HCT116 (cell line): ENCODE measurements around the gene GPR17. TPM values are rescaled to one million over a fixed set of nuclear protein-coding genes. Genes with fewer than 3 reads are reported as not detected.

ENCODE experiments used
- ATAC-seq: fragments of 200-7000 bp; cut with Tn5 transposase; 2 replicates; pipeline ENCODE4 v1.9.1; 2020; ENCODE audit warnings: mild to moderate bottlenecking, moderate library complexity
- BruUV-seq: library from RNA; stranded (reverse); fragments of 400-500 nt; replicated peaks from 2 replicates; lab custom pipeline; 2021; lab: Mats Ljungman, UMichigan
- CTCF ChIA-PET: fragments of 300-600 bp; sonication (Branson Sonifier 250); formaldehyde crosslinking; loops from one replicate; lab custom pipeline; 2021; ENCODE audit warnings: antibody characterized with exemption; lab: Charles Lee
- POLR2A ChIA-PET: fragments of 300-600, 350-600 bp; sonication (Branson Sonifier 250); formaldehyde crosslinking; loops from one replicate; lab custom pipeline; 2021; ENCODE audit warnings: antibody characterized with exemption; lab: Charles Lee
- RAD21 ChIA-PET, 2 experiments: fragments of 300-600 bp; sonication (Branson Sonifier 250); formaldehyde crosslinking; loops; one replicate each; lab custom pipeline; 2023; ENCODE audit warnings: low total read pairs in 2 of 2; ENCODE audit not compliant: uncharacterized antibody in 2 of 2, unreplicated experiment in 2 of 2, low non-redundant PET in 1 of 2; lab: Charles Lee
- DNase-seq: peaks from one replicate; pipeline ENCODE4 v3.0.0-alpha.2; 2010; ENCODE audit warnings: low read depth, low spot score
- H2AFZ ChIP-seq: fragments of 200-600 bp; shearing (Covaris generic), sonication (generic); 2 replicates; pipeline ENCODE4 v1.6.1; 2017; ENCODE audit warnings: low read depth, mixed run types, mixed read lengths, antibody characterized with exemption, low read length; ENCODE audit not compliant: poor library complexity, severe bottlenecking
- H3K27ac ChIP-seq: 2 replicates; pipeline ENCODE4 v1.5.1; 2012; ENCODE audit warnings: low read depth, low read length
- H3K27me3 ChIP-seq: fragments of 200-600 bp; sonication (generic); 2 replicates; pipeline ENCODE4 v1.6.1; 2016; ENCODE audit warnings: mixed run types, low read length, mixed read lengths; ENCODE audit not compliant: insufficient read depth
- H3K36me3 ChIP-seq, 2 experiments: fragments of 200-500 bp in 1 of 2; fragments of 200-600 bp in 1 of 2; sonication (Bioruptor generic) in 1 of 2; sonication (generic) in 1 of 2; 2 replicates each; pipeline versions ENCODE4 v1.5.1 to v1.6.1; 2014 to 2016; ENCODE audit warnings: low read length in 2 of 2, inconsistent platforms in 1 of 2, mixed read lengths in 1 of 2, mixed run types in 1 of 2; ENCODE audit not compliant: insufficient read depth in 2 of 2, control insufficient read depth in 1 of 2
- H3K4me1 ChIP-seq, 2 experiments: fragments of 200-600 bp in 1 of 2; sonication (generic) in 1 of 2; 2 replicates each; pipeline versions ENCODE4 v1.5.1 to v1.6.1; 2012 to 2017; ENCODE audit warnings: low read length in 2 of 2, inconsistent platforms in 1 of 2, mild to moderate bottlenecking in 1 of 2, mixed read lengths in 1 of 2, mixed run types in 1 of 2, moderate library complexity in 1 of 2; ENCODE audit not compliant: insufficient read depth in 2 of 2, control insufficient read depth in 1 of 2
- H3K4me2 ChIP-seq: fragments of 200-600 bp; sonication (generic); 2 replicates; pipeline ENCODE4 v1.6.1; 2017; ENCODE audit warnings: mixed run types, low read length, mixed read lengths
- H3K4me3 ChIP-seq, 2 experiments: fragments of 200-600 bp in 1 of 2; sonication (generic) in 1 of 2; replicated peaks in 1 of 2; 2 replicates each; pipeline ENCODE4 v1.5.1; 2011 to 2016; ENCODE audit warnings: low read length in 2 of 2, control low read depth in 1 of 2, low read depth in 1 of 2, mild to moderate bottlenecking in 1 of 2, mixed read lengths in 1 of 2, mixed run types in 1 of 2
- H3K79me2 ChIP-seq: fragments of 200-600 bp; sonication (generic); 2 replicates; pipeline ENCODE4 v1.6.1; 2017; ENCODE audit warnings: mild to moderate bottlenecking, mixed run types, low read length, moderate library complexity, mixed read lengths; ENCODE audit not compliant: insufficient read depth
- H3K9ac ChIP-seq: fragments of 200-600 bp; sonication (generic); 2 replicates; pipeline ENCODE4 v1.6.1; 2016; ENCODE audit warnings: low read length, mixed read lengths
- H3K9me2 ChIP-seq: fragments of 200-600 bp; sonication (generic), shearing (Covaris generic); 2 replicates; pipeline ENCODE4 v1.6.1; 2017; ENCODE audit warnings: mixed run types, mild to moderate bottlenecking, moderate library complexity; ENCODE audit not compliant: insufficient read depth
- H3K9me3 ChIP-seq, 2 experiments: fragments of 200-500 bp in 1 of 2; fragments of 200-600 bp in 1 of 2; sonication (Bioruptor generic) in 1 of 2; sonication (generic) in 1 of 2; 2 replicates each; pipeline ENCODE4 v1.6.1; 2014 to 2017; ENCODE audit warnings: low read length in 2 of 2, mixed read lengths in 2 of 2, inconsistent platforms in 1 of 2, low read depth in 1 of 2, mild to moderate bottlenecking in 1 of 2, mixed run types in 1 of 2, moderate library complexity in 1 of 2; ENCODE audit not compliant: control insufficient read depth in 1 of 2, insufficient read depth in 1 of 2
- H4K20me1 ChIP-seq: fragments of 200-600 bp; sonication (generic), shearing (Covaris generic); 2 replicates; pipeline ENCODE4 v1.6.1; 2017; ENCODE audit warnings: mixed run types, mild to moderate bottlenecking, moderate library complexity; ENCODE audit not compliant: insufficient read depth
- CBX3 ChIP-seq: IDR thresholded peaks from 2 replicates; pipeline ENCODE4 v1.6.1; 2012; ENCODE audit warnings: low read depth
- ELF1 ChIP-seq: IDR thresholded peaks from 2 replicates; pipeline ENCODE4 v1.6.1; 2012; ENCODE audit warnings: low read depth, borderline replicate concordance
- JUND ChIP-seq: IDR thresholded peaks from 2 replicates; pipeline ENCODE4 v1.6.1; 2012
- POLR2AphosphoS5 ChIP-seq: IDR thresholded peaks from 2 replicates; pipeline ENCODE4 v1.6.1; 2011; ENCODE audit warnings: mild to moderate bottlenecking, low read depth, low read length, moderate library complexity
- SIN3A ChIP-seq: IDR thresholded peaks from 2 replicates; pipeline ENCODE4 v1.6.1; 2012; ENCODE audit warnings: low read depth
- SRF ChIP-seq: IDR thresholded peaks from 2 replicates; pipeline ENCODE4 v1.6.1; 2012; ENCODE audit warnings: low read depth
- YY1 ChIP-seq: IDR thresholded peaks from 2 replicates; pipeline ENCODE4 v1.6.1; 2011; ENCODE audit warnings: low read length, low read depth, moderate library complexity, mild to moderate bottlenecking; ENCODE audit not compliant: insufficient replicate concordance; ENCODE audit errors: extremely low read depth
- ZNF274 ChIP-seq: fragments of 200-500 bp; sonication (Bioruptor generic); IDR thresholded peaks from 2 replicates; pipeline ENCODE4 v1.6.1; 2014; ENCODE audit warnings: mild to moderate bottlenecking, low read depth, low read length, inconsistent platforms
- intact Hi-C: fragments of 100-400 bp; cut with micrococcal nuclease; formaldehyde crosslinking; loops from 2 replicates; pipeline ENCODE4 v1.10.0; 2022
- total RNA-seq: library from RNA; stranded (reverse); gene quantifications from one replicate; pipeline ENCODE4 v1.2.1, GENCODE V29; 2021; ENCODE audit not compliant: unreplicated experiment
- TF ChIP-seq, protein P1 (sequence below): IDR thresholded peaks from 2 replicates; pipeline ENCODE4 v1.6.1; 2012
- TF ChIP-seq, protein P2 (sequence below): IDR thresholded peaks from 2 replicates; pipeline ENCODE4 v1.6.1; 2012; ENCODE audit warnings: low read depth
- TF ChIP-seq, protein P3 (sequence below): IDR thresholded peaks from 2 replicates; pipeline ENCODE4 v1.6.1; 2012
- TF ChIP-seq, protein P4 (sequence below): IDR thresholded peaks from 2 replicates; pipeline ENCODE4 v1.6.1; 2011; ENCODE audit warnings: mild to moderate bottlenecking, low read length, moderate library complexity; ENCODE audit not compliant: insufficient replicate concordance; ENCODE audit errors: extremely low read depth

GPR17 gene
- total RNA-seq, 1 experiment from 2014 or later = not detected

DNA sequence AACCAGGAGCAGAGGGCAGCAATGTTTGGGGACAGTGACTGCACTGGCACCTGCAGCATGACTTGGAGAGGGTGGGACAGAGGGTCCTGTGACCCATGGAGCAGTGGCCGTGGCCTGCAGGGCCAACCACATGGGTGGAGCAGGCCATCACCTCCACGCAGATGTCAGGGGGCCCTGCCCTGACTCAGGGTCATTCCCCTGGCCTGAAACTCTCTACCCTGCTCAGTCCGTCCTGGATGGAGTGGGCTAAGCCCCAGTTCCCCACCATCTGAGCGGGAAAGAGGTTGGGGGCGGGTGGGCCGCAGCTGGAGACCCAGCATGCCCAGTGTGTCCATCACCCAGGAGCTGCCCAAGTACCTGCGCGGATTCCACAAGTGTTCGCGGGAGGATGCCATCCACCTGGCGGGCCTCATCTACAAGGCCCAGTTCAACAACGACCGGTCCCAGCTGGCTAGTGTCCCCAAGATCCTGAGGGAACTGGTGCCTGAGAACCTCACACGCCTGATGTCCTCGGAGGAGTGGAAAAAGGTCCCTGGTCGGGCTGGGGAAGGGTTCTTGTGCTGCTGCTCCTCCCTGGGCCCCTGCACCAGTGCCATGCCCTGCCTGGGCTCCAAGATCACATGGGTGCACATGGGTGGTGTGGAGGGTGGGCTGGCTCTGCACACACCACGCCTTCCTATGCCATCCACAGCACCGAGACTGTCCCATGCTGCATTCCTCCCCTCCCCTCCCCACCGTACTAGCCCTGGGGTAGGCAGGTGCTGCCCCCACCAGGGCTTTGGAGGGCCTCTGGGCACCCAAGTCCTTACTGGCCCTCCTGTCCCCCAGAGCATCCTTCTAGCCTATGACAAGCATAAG is 10.3 kb upstream of the GPR17 start:
- no peak for DNase-seq
- no peaks in the 10 kb centered on the region for H3K9me3 ChIP-seq
- no peak overlapping the region for H3K27ac ChIP-seq
- H3K4me2 ChIP-seq = no peak overlapping the region
- no peaks in the 10 kb centered on the region for H3K79me2 ChIP-seq
- peaks cover 8 to 19% of the 10 kb centered on the region in 2 experiments for H3K4me1 ChIP-seq
- H3K9ac ChIP-seq = no peak overlapping the region
- BruUV-seq = no TSS peak
- TF ChIP-seq, protein P1, sequence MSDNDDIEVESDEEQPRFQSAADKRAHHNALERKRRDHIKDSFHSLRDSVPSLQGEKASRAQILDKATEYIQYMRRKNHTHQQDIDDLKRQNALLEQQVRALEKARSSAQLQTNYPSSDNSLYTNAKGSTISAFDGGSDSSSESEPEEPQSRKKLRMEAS = no peak
- TF ChIP-seq YY1 (no peak), CBX3 (no peak), SIN3A (no peak), ELF1 (no peak), POLR2AphosphoS5 (no peak), ZNF274 (no peak), JUND (no peak), SRF (no peak)
- TF ChIP-seq, protein P2, sequence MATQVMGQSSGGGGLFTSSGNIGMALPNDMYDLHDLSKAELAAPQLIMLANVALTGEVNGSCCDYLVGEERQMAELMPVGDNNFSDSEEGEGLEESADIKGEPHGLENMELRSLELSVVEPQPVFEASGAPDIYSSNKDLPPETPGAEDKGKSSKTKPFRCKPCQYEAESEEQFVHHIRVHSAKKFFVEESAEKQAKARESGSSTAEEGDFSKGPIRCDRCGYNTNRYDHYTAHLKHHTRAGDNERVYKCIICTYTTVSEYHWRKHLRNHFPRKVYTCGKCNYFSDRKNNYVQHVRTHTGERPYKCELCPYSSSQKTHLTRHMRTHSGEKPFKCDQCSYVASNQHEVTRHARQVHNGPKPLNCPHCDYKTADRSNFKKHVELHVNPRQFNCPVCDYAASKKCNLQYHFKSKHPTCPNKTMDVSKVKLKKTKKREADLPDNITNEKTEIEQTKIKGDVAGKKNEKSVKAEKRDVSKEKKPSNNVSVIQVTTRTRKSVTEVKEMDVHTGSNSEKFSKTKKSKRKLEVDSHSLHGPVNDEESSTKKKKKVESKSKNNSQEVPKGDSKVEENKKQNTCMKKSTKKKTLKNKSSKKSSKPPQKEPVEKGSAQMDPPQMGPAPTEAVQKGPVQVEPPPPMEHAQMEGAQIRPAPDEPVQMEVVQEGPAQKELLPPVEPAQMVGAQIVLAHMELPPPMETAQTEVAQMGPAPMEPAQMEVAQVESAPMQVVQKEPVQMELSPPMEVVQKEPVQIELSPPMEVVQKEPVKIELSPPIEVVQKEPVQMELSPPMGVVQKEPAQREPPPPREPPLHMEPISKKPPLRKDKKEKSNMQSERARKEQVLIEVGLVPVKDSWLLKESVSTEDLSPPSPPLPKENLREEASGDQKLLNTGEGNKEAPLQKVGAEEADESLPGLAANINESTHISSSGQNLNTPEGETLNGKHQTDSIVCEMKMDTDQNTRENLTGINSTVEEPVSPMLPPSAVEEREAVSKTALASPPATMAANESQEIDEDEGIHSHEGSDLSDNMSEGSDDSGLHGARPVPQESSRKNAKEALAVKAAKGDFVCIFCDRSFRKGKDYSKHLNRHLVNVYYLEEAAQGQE = no peak
- TF ChIP-seq, protein P3, sequence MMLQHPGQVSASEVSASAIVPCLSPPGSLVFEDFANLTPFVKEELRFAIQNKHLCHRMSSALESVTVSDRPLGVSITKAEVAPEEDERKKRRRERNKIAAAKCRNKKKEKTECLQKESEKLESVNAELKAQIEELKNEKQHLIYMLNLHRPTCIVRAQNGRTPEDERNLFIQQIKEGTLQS = no peak
- TF ChIP-seq, protein P4, sequence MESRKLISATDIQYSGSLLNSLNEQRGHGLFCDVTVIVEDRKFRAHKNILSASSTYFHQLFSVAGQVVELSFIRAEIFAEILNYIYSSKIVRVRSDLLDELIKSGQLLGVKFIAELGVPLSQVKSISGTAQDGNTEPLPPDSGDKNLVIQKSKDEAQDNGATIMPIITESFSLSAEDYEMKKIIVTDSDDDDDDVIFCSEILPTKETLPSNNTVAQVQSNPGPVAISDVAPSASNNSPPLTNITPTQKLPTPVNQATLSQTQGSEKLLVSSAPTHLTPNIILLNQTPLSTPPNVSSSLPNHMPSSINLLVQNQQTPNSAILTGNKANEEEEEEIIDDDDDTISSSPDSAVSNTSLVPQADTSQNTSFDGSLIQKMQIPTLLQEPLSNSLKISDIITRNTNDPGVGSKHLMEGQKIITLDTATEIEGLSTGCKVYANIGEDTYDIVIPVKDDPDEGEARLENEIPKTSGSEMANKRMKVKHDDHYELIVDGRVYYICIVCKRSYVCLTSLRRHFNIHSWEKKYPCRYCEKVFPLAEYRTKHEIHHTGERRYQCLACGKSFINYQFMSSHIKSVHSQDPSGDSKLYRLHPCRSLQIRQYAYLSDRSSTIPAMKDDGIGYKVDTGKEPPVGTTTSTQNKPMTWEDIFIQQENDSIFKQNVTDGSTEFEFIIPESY = no peak
- TF ChIP-seq, all 23 proteins: peak for 0
- Histone ChIP-seq H3K9me2 (no peaks in the 10 kb centered on the region), H2AFZ (no peak overlapping the region), H4K20me1 (no peaks in the 10 kb centered on the region), H3K4me3 (no peak overlapping the region), H3K27me3 (no peaks in the 10 kb centered on the region), H3K36me3 (no peaks in the 10 kb centered on the region)
- ChIA-PET RAD21 (no interaction called here), POLR2A (no interaction called here), CTCF (no interaction called here)
- intact Hi-C loops = no loop called here
- ATAC-seq = no peak
